22Rv1 (cell line): ENCODE measurements around the gene NFIA.

Source experiments
- H3K27ac ChIP-seq: fragments of 450-650 bp; 2 replicates; pipeline ENCODE4 v1.5.1; 2017
- CTCF ChIP-seq: fragments of 450-650 bp; IDR thresholded peaks from 2 replicates; pipeline ENCODE4 v1.5.1; 2017; ENCODE audit warnings: mild to moderate bottlenecking
- ZFX ChIP-seq: fragments of 450-650 bp; IDR thresholded peaks from 2 replicates; pipeline ENCODE4 v1.6.1; 2017; ENCODE audit warnings: antibody characterized with exemption, borderline replicate concordance

The NFIA gene

GRCh38 chr1:61318319-61319125 lies 236.2 kb downstream of the NFIA start:
- no peak overlapping the region for H3K27ac ChIP-seq
- TF ChIP-seq CTCF (no peak), ZFX (no peak)

GRCh38 chr1:61320575-61320974 lies 238.2 kb downstream of the NFIA start:
- TF ChIP-seq CTCF (no peak), ZFX (no peak)
- H3K27ac ChIP-seq: no peak overlapping the region

- TF ChIP-seq ZFX (no peak), CTCF (no peak)
- H3K27ac ChIP-seq: peak overlapping the region; percentile 41
Measured at GRCh38 chr1:61322008-61322744, 239.8 kb downstream of the NFIA start.

GRCh38 chr1:61322769-61323168 lies 240.4 kb downstream of the NFIA start:
- H3K27ac ChIP-seq: peak overlapping the region; percentile 41
- no peak for TF ChIP-seq ZFX

- TF ChIP-seq ZFX: no peak
- TF ChIP-seq CTCF: no peak
- H3K27ac ChIP-seq: no peak overlapping the region
Measured at GRCh38 chr1:61323681-61324328, 241.4 kb downstream of the NFIA start.

- H3K27ac ChIP-seq: no peak overlapping the region
- TF ChIP-seq CTCF (no peak), ZFX (no peak)
Measured at GRCh38 chr1:61326713-61327112, 244.4 kb downstream of the NFIA start.

GRCh38 chr1:61327436-61327835 lies 245.1 kb downstream of the NFIA start:
- no peak overlapping the region for H3K27ac ChIP-seq
- no peak for TF ChIP-seq CTCF
- no peak for TF ChIP-seq ZFX
